ENCODE data around the gene PARP4. TPM values are rescaled to one million over a fixed set of nuclear protein-coding genes. Genes with fewer than 3 reads are reported as not detected.
"Not testable (repeated sequence)": the region's sequence is repeated elsewhere in the genome, so short reads cannot be mapped to it uniquely, and the experiment has no call there.

PARP4 gene
- total RNA-seq, 1 donor from 2014 or later, result 70.3 TPM

DNA sequence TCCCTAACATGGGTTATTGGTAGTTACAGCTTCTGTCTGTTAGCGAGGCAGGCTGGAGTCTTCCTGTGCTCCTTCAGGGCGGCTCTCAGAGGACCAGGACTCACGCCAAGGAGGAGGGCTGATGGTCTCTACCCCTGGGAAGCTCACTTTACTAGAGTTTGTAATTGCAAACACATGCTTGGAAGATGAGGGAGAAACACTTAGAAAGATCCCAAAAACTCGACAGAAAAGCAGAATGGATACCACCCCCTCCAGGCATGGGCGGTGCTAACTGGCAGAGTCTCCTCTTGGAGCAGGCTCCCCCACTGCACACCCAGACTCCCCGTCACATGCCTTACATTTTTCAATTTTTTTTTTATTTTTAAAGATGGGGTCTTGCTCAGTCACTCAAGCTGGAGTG, 62.0 kb downstream of the PARP4 start:
- no peak for ATAC-seq
- TF ChIP-seq, protein P1, sequence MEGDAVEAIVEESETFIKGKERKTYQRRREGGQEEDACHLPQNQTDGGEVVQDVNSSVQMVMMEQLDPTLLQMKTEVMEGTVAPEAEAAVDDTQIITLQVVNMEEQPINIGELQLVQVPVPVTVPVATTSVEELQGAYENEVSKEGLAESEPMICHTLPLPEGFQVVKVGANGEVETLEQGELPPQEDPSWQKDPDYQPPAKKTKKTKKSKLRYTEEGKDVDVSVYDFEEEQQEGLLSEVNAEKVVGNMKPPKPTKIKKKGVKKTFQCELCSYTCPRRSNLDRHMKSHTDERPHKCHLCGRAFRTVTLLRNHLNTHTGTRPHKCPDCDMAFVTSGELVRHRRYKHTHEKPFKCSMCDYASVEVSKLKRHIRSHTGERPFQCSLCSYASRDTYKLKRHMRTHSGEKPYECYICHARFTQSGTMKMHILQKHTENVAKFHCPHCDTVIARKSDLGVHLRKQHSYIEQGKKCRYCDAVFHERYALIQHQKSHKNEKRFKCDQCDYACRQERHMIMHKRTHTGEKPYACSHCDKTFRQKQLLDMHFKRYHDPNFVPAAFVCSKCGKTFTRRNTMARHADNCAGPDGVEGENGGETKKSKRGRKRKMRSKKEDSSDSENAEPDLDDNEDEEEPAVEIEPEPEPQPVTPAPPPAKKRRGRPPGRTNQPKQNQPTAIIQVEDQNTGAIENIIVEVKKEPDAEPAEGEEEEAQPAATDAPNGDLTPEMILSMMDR (IDR thresholded peaks at IDR 0.05), result no peak
- Histone ChIP-seq H3K36me3 (peaks cover 70% of the 10 kb centered on the region), H3K27me3 (no peaks in the 10 kb centered on the region), H3K4me3 (no peak overlapping the region), H3K27ac (no peak overlapping the region), H3K4me1 (no peaks in the 10 kb centered on the region), H3K9me3 (no peaks in the 10 kb centered on the region)
- DNase-seq, result no peak
- intact Hi-C loops (cut with DNase I), result no loop called here

DNA sequence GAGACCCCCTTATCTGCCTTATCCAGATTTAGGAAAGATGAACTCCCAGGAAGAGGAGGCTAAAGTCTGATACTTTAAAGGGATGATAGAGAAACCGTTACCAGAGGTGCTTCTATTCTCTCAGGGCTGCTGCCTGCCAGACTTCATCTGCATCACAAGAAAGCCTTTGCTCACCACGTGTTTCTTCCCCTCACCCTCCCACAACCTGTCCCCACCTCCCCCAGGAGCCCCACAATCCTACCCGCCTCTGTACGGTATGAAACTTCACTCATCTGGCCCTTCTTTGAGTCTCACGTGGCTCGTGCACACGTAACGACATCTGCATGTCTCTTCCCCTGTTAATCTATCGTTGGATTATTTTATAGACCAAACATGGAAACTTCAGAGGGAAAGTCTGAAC, 67.7 kb downstream of the PARP4 start:
- DNase-seq; H3K4me3 ChIP-seq; H3K4me1 ChIP-seq; H3K27me3 ChIP-seq; intact Hi-C loops (cut with DNase I); H3K9me3 ChIP-seq; ATAC-seq; H3K27ac ChIP-seq: not testable (repeated sequence)
- peaks cover 57% of the 10 kb centered on the region for H3K36me3 ChIP-seq

DNA sequence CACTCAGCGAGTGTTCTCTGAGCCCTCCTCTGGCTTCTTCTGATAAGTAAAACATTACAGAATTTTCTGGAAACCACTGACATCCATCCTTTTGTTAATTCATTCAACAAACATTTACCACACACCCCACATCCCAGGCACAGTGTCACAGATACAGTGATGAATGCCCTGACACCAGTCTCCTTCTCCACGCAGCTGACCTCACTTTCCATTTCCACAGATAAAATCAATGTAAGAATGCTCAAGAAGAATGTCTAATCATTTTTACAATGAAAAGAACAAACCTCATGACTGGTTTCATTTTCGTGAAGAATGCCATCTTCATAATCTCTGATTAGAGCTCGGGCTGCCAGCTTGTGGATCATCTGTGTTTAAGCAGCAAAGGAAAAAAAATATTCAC, 69.2 kb downstream of the PARP4 start:
- Histone ChIP-seq H3K27me3 (no peaks in the 10 kb centered on the region), H3K27ac (no peak overlapping the region), H3K36me3 (peaks cover 66% of the 10 kb centered on the region), H3K4me1 (no peaks in the 10 kb centered on the region), H3K4me3 (no peak overlapping the region), H3K9me3 (no peaks in the 10 kb centered on the region)
- TF ChIP-seq, protein P1 (IDR thresholded peaks at IDR 0.05), result no peak
- intact Hi-C loops (cut with DNase I), result no loop called here
- DNase-seq (no peak), ATAC-seq (no peak)

DNA sequence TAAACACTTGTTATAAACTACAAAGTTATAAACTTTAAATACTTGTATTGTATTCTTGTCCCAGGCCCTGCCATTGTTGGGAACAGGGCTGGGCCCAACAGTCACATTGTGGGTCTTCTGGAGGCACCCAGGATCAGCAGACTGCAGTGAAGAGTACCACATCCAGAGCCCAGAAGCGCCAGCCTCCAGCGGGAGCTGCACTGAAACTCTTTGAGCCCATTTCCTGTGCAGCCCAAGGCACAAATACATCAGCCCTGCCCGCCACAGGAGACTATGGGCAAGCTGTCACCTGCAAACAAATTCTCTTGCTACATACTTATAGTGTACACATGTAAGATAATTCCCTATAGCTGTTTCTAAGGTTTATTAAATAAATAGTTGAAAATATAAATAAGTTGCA, 86.5 kb downstream of the PARP4 start:
- H3K9me3 ChIP-seq; H3K4me3 ChIP-seq; H3K4me1 ChIP-seq; H3K27me3 ChIP-seq; intact Hi-C loops (cut with DNase I); DNase-seq; H3K27ac ChIP-seq; ATAC-seq: not testable (repeated sequence)
- H3K36me3 ChIP-seq, result peaks cover 60% of the 10 kb centered on the region

DNA sequence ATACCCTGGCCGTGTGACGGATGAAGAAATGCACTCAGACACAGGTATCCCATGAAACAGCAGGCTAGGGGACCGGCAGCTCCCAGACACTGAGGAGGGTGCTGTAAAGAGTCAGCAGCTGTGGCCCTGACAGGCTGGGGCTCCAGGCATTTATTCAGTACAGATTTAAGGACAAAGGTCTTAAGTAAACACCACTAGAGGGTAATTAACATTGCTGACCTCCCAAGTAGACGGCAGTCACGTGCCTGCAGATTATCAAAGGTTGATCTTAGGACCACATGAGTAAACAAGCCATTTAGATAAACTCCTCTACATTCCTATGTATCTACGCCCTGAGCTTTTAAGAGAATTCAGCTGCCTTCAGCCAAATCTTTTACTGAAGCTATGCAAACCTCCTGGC, 92.9 kb downstream of the PARP4 start:
- peaks cover 44% of the 10 kb centered on the region for H3K36me3 ChIP-seq
- H3K27me3 ChIP-seq; H3K4me1 ChIP-seq; H3K9me3 ChIP-seq; H3K4me3 ChIP-seq; DNase-seq; H3K27ac ChIP-seq; ATAC-seq; intact Hi-C loops (cut with DNase I): not testable (repeated sequence)

DNA sequence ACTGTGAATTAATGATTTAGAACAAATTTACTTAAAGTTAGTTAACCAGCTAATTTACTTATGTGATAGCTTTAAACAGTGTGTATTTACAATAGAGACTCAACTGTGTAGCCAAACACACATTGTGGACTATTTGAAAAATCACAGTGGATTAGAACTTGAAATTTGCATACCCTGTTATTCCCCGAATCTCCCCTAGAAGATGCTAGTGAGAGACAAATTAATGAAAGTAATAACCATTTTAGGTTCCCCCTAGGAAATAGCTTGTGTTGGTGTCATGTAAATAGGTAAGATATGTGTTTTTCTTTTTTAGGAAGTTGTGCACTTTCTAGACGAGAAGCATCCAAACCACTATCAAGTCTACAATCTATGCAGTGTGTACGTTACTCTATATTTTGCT, 104.7 kb downstream of the PARP4 start:
- intact Hi-C loops (cut with DNase I), result no loop called here
- TF ChIP-seq, protein P1 (IDR thresholded peaks at IDR 0.05), result no peak
- ATAC-seq (no peak), DNase-seq (no peak)
- H3K4me3 ChIP-seq, result no peak overlapping the region
- no peaks in the 10 kb centered on the region for H3K27me3 ChIP-seq
- no peaks in the 10 kb centered on the region for H3K36me3 ChIP-seq
- no peaks in the 10 kb centered on the region for H3K4me1 ChIP-seq
- H3K9me3 ChIP-seq, result no peaks in the 10 kb centered on the region
- H3K27ac ChIP-seq, result no peak overlapping the region

DNA sequence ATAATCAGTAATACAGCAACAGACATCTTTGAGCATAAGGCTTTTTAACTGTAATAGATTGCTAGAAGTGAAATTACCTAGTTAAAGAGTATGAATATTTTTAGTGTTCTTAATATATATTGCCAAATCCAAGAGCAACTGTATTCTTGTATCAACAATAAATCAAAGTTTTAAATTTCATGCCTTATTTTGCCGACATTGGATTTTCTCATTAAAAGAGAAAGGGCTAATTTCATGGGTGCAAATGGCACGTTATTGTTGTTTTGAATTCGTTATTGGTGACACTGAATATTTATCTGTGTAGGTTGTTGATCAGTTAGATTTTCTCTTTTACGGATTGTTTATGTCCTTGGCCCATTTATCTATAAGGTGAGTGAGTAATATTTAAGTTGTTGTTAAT, 106.1 kb downstream of the PARP4 start:
- intact Hi-C loops (cut with DNase I), result no loop called here
- Histone ChIP-seq H3K9me3 (no peaks in the 10 kb centered on the region), H3K27ac (no peak overlapping the region), H3K4me3 (no peak overlapping the region), H3K4me1 (no peaks in the 10 kb centered on the region), H3K27me3 (no peaks in the 10 kb centered on the region), H3K36me3 (no peaks in the 10 kb centered on the region)
- ATAC-seq (no peak), DNase-seq (no peak)
- TF ChIP-seq, protein P1 (IDR thresholded peaks at IDR 0.05), result no peak
